IPS-NIHi7 (cell line): ENCODE measurements around the gene TBX1.

Experiments used
- DNase-seq: peaks from one replicate; pipeline ENCODE4 v3.0.0; 2012; ENCODE audit warnings: mixed read lengths; ENCODE audit errors: extremely low spot score

Gene TBX1

DNA sequence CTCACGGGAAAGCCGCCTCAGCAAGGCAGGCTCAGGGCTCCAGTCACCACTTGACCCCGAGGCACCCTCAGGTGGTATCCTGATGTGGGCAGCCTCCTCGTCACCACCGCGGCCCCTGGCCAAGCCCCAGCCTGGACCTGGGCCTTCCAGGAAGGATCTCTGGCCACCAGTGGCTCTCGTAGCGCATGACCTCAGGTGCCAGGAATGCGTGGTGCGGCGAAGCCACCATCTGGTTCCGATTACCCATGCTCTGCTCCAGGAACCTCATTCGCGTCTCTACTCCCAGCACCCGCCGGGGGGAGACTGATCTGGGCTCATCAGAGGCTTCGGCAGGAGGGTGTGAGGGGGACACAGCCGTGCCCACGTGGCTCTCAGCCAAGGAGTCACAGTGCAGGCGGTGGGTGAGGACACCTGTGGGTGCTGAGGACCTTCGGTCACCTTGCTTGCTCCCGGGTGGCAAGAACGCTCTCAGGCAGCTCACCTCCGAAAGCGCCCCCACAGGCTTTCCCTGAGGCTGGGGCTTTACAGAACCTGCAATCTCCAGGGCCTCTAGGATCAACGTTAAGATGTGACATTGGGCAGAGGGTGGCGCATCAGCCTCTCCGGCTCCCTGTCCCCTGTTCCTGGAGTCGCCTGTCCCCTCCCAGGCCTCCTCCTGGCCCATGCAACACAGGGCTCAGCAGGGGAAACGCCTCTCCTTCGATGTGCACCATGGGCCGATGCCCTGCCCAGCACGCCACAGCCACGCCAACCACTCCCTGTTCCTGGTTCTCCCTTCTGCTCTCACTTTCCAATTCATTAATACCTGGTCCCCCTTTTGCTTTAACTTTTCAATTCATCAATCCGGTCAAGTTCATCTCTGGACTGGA, 39.0 kb downstream of the TBX1 start:
- DNase-seq: no peak

DNA sequence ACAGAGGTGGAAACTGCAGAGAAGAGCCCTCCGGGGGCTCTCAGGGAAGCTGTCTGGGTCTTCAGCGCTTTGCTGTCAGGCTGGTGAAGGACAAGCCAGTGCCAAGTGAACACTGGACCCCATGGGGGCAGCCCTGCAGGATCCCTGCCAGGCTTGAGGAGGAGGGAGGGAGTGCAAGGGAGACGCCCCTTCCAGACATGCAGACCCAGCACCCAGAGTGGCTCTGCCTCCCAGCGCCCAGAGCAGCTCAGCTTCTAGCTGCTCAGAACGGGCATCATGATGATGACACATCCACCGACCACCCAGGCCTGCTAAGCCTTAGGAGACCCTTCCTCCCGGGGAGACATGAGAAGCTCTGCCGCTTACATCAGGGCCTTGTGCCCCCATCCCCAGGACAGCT, 39.7 kb downstream of the TBX1 start:
- DNase-seq: no peak

DNA sequence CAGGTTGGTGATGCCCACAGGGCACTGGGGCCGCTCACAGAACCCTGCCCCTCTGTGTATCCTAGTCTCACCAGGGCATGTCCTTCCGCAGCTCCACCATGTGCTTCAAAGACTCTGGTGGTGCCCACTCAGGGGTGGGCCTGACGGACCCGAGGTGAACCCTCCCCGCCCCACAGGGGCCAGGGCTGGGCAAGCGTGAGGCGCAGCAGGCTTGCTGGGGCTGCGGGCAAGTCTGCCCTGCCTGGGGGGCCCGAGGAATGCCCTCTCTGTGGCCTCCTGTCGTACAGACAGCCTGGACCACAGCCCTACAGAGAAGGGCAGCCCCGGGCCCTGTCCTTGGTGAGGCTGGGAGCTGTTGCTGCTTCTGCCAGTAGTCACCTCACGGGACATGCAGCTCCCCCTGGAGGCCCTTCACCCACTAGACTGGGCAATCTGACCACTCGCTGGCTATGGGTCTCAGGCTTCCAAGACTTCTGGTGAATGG, 40.2 kb downstream of the TBX1 start:
- peak; percentile 78 for DNase-seq

DNA sequence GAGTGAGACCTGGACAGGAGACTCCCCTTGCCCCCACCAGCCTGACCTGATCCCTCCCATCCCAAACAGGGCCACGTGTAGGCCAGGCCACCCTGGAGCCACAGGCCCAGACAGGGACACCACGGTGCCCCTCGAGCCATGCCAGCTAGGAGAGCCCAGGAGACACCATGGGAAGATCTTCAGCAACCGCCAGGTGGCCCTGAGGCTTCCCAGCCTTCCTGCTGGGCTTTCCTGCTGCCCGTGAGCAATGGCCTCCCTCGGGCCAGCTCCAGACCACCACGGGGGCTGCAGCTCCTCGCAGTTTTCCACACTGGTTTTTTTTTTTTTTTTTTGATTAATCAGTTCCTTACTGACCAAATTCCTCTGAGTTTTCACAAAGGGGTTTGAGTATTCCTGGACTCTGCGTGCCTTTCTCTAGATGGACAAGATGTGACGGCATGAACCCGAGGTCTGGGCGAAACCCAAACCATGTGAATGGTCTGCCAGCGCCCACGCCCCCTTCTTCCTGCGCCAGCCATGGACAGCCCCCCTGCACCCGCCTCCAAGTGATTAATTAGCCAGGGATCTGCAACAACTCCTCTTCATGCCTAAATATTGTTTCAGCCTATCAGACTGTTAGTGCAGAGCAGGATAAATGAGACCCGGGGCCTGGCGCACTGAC, 40.9 kb downstream of the TBX1 start:
- DNase-seq: no peak

DNA sequence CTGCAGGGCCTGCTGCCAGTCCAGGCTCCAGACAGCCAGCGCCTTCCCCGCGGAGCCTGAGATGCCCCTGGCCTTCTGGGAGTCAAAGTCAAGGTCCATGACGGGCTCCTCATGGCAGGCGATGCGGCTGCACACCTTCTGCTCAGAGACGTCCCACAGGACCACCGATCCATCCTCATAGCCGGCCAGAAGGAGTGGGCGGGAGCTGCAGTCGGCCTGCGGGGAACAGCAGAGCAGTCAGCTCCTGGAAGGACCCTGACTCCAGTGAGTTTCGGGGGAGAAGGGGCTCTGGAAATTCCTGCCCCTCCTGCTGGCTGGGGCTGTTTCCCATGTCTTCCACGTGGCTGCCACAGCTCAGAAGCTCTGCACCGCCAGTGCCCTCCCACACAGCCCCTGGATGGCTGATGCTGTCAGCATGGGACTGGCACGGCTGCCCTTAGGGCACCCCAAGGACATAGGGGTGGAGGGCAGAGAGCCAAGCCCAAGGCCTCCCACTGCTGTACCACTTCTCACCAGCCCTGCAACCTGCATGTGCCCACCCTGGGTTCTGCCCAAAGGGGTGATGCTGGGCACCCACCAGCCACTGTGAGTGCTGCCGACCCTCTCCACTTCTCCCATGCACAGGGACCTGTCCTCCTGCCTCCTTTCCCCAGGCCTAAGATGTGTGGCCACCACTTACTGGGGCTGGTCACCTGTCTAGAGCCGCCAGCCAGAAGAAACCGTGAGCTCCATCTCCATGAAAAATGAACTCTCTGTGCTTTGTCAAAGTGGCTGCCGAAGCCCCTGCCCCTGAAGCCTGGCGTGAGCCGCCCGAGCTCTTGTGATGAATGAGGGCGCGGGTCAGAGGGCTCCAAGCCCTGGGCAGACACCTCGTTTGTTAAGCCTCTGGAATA, 41.7 kb downstream of the TBX1 start:
- DNase-seq: no peak

DNA sequence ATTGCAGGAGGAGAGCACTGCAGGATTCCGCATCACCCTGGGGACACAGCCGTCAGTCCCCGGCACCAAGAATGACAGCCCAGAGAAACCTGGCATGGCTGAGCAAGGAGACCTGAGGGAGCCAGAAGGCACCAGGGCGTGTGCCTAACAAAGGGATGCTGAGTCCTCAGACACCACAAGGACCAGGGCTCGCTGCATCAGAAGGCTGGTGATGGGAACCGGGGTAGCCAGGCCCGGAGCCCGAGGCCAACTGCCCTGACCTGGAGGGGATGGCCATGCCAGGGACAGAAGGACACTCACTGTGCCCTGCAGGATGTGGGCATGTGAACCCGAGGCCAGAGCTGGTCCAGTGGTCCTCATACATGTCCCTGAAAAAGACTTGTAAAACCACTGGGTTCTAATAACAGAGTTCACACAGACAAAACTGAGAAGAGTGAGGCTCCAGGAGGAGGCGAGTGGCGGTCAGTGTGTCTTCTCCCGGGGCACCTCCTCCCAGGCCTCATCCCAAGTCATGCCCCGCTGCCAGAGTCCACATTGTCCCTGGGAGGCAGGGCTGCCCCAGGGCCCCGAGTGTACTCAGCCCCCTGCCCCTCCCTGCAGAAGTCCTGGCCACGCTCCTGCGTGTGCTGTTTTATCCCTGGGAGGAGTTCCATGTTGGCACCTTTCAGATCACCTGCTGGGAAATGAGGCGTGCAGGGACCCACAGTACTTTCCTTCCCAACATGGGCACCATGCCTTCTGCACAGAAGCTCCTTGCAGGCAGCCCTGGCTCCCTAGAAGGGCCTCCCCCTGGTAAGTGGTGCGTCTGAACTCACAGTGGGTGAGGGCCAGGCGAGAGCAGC, 42.5 kb downstream of the TBX1 start:
- no peak for DNase-seq

DNA sequence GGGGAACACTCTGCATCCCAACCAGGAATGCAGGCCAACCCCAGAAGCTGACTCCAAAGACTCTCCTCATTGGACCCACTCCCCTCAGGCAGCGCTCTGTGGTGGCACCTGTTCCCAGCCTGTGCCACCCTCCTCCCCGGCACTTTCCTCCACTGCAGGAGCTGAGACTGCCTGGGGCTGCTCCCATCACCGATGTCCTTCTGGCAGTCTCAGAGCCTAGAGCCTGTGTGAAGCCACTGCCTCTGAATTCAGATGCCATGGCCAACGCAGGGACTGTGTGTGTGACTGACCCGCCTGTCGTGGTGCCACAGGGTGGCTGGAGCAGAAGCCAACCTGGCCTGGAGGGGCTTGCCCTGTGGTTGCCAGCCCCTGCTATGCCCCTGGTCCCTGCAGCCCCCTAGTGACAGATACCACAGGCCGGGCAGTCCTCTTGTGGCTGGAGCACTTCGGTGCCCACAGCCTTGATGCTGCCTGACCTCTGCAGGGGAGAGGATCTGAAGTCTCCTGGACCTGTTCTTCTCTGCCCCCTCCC, 43.2 kb downstream of the TBX1 start:
- no peak for DNase-seq

DNA sequence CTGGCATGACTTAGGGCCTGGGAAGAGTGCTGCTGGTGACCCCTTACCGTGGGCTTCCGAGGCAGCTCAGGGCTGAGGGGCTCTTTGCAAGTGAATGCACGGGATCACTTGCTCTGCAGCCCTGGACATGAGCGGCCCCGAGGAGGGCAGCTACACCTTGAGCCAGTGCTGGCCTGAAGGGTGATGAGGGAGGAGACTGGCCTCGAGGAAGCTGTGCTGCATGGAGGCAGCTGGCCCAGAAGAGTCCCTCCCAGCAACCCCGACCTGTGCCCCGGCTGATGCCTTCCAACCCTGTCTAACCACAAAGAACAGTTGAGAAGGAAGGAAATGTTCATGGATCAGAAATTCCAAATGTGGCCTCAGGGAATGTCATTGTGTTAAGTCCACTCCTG, 45.2 kb downstream of the TBX1 start:
- no peak for DNase-seq

DNA sequence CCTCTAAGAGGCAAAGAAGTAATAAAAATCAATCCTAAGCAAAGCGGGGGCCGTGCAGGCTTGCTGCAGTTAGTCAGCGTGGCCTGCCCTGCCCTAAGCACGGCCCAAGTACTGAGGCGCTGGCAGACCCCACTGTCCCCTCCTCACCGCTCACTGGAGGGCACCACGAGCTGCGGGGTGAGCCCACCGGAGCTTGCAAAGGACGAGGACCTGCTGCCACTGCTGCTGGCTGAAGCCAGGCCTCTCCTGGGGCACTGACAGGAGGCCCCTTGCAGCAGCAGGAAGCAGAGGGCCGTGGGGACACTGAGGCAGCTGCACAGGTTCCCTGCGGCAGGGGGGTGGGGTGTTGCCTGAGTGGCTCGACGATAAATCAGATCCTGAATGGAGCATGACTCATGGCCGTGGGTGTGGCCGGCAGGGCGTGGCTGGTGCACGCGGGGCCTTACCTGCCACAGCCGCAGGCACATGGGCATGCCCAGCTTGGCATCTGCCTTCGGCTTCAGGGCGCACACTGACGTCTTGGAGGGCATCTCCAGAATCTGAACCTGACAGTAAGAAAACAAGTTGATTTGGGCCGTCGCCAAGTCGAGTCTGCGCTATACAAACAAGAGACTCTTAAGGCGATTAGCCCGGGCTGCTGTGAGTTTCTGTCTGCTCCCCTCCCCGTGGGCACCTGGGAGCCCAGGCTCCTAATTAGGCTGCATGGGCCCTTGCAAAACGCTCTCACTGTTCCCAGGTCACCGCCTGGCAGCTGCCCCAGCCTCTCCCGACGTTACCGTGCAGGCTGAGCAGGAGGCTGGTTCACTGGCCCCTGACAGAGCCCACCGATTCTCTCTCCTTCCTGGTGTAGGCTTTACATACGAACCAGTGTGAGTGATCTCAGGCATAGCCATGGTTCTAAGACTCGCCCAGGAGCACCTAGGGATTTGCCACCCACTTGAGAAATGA, 45.9 kb downstream of the TBX1 start:
- no peak for DNase-seq

DNA sequence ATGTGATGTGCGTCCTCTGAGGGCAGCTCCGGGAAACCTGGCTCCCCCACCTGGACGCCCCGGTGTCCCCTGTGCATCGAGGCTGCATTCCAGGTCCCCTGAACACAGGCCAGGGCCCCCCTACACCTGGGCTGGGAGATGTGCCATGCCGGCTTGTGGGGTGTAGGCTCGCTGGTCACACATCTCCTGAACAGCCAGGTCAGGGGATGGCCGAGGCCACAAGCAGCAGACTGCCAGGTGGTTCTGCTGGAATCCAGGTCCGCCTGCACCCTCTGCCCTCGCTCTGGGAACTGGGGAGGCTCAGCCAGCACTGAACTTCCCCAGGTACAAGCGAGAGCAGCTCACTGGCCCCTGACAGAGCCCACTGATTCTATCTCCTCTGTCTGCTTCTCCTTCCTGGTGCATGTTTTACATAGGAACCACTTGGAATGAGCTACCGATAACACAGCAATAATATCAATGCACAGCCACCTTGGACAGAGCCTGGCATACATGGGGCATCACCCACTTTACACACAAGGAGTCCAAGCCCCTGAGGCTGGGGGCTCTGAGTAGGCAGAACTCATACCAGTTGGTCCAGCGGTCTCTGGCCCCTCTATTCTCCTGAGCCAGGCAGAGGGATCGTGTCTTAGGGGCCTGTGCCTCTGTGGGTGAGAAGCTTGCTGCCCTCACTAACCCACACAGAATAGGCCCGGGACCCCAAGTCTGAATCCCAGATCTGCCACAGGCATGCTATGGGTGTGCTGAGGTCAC, 46.8 kb downstream of the TBX1 start:
- DNase-seq: no peak

DNA sequence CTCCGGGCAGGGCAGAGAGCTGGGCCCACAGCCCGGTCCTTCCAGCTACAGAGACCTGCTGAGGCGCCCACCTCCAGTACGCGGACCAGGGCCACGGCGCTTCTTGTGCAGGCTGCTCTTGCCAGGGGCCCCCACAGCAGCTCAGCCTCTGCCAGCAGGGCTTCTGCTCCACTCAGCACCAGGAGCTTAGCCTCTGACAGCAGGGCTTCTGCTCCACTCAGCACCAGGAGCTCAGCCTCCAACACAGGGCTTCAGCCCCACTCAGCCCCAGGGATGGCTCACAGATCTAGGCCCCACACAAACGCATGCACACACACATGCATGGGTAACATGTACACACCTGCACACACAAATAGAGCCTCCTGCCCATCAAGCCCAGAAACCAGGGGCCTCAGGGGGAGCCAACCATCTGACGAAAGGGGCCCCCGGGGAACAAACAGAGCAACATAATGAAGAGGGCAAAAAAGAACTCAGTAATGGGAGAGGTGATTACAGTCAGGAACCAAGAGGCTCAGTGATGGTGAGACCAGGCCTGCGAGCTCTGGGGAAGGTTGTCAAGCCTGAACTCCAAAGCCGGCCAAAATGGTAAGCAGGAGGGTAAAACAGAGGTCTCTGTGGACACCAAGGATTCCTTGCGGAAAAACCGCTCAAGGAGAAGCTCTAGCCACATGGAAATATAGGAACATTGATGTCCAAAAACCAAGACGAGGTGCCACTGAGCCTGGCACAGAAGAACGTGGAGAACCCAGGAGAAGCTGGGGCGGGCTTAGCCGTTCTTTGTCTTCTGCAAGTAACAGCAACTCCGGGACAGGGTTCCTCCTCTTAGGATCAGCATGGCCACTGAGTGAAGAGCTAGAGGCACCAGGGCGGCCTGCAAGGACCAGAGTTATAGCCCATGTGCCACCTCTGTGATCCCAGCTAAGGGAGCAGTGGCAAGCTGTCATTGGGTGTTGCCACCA, 47.6 kb downstream of the TBX1 start:
- no peak for DNase-seq

DNA sequence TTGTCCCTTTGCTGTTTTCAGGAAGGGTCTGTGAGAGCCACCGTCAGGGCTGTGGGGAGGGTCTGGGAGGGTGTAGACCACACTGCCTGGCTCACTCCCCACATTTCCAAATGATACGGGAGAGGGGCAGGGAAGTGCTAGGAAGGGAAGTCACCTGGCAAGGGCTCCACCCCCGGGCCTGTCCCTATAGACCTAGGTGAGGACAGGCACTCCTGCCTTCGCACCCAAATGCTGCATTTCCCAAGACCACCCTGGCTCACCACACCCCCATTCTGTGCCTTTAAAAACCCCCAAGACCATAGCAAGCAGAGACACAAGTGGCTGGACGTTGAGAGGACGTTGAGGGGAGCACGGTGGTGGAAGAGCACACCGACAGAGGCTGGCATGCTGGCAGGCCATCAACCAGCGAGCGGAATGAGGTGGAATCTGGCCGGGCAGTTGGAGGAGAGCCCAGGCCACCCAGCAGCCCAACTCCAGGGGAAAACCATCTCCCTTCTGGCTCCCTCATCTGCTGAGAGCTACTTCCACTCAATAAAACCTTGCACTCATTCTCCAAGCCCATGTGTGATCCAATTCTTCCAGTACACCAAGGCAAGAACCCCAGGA, 48.4 kb downstream of the TBX1 start:
- DNase-seq: no peak

DNA sequence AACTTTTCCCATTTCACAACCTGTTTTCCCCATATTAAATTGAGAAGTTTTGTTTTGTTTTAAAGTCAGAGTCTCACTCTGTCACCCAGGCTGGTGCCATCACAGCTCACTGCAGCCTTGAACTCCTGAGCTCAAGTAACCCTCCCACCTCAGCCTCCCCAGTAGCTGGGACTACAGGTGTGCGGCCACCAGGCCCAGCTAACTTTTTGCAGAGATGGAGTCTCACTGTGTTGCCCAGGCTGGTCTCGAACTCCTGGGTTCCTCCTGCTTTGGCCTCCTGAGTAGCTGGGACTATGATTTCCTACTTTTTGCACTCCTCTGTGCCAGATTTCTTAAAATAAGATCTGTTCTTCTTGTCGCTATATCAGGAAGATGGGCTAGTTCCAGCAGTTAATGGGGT, 49.2 kb downstream of the TBX1 start:
- DNase-seq: no peak

DNA sequence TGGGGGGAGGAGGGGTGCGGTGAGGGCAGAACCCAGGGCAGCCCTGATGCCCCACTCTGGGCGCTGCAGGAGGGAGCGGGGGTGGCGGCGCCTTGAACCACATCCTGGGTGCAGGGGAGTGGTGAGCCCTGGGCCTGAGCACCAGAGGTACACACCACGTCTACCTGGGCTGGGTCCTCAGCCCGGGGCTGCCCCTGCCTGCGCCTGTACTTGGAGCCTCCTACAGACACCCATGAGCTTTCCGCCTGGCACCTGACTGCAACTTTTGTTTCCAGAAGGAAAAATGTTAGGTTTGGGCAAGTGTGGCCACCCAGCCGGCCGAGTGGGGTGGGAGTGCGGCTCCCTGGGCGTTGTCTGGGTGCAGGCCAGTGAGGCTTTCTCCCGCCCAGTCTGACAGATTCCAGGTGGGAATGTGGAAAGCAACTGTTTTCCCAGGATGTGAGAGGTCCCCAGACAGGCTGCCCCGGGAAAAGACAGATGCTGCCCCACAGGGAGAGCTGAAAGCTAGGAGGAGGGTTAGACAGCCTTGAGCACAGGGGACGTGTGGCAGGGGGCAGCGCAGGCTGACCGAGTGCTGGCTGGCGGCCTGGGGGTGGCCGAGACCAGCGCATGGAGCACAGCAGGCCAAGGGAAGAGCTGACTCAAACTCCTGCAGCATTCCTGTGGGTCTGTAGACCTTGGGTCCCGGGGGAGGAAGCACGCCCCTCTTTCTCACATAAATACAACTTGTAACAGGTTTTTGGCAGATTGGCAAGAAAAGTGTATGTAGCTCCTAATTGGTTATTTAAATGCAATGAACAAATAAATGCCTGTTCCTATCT, 50.0 kb downstream of the TBX1 start:
- DNase-seq: peak; percentile 57

DNA sequence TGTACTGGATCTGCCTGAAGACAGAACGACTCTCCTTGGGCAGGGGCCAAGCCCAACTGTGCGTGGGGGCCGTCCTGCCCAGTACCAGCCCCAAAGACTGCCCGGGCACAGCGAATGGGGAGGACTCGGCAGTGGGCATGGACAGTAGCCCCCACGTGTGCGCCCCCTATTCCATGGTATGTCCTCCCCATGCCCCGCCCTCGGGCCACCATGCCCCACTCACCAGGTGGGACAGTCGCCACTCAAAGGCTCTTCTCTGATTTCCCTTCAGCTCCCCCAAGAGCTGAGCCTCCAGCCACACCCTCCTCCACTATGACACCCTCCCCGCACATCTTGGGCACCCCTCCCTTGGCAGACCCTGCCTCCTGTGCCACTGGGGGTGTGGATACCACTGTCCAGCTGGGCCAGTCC, 50.6 kb downstream of the TBX1 start:
- DNase-seq: no peak
